ENCODE measurements around the gene ORM1.

DNA sequence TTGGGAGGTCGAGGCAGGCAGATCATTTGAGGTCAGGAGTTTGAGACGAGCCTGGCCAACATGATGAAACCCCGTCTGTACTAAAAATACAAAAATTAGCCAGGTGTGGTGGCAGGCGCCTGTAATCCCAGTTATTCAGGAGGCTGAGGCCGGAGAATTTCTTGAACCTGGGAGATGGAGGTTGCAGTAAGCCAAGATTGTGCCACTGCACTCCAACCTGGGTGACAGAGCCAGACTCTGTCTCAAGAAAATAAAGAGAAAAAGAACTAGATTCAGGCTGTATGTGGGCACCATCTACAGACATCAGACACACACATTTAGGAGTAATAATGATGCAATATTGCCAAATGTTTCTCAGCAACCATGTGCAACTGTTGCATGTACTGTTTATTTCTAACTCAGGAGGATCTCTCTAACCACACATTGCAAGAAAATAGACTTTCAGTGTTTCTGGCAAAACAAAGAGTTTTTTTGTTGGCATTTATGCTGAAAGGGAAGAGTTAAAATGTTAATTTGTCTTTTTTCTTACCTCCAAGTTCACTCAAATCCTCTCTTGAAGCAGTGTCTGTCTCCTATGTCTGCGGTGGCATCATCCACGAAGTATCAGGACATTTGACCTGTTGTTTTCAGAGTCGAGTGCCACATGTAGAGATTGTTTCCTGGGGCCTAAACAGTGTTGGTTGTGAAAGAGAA lies 5.1 kb upstream of the ORM1 start:
- TF ChIP-seq EZH2phosphoT487 (IDR thresholded peaks at IDR 0.05; ENCODE audit: borderline replicate concordance), result no peak
- TF ChIP-seq, protein P1, sequence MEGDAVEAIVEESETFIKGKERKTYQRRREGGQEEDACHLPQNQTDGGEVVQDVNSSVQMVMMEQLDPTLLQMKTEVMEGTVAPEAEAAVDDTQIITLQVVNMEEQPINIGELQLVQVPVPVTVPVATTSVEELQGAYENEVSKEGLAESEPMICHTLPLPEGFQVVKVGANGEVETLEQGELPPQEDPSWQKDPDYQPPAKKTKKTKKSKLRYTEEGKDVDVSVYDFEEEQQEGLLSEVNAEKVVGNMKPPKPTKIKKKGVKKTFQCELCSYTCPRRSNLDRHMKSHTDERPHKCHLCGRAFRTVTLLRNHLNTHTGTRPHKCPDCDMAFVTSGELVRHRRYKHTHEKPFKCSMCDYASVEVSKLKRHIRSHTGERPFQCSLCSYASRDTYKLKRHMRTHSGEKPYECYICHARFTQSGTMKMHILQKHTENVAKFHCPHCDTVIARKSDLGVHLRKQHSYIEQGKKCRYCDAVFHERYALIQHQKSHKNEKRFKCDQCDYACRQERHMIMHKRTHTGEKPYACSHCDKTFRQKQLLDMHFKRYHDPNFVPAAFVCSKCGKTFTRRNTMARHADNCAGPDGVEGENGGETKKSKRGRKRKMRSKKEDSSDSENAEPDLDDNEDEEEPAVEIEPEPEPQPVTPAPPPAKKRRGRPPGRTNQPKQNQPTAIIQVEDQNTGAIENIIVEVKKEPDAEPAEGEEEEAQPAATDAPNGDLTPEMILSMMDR (conservative IDR thresholded peaks at IDR 0.05; ENCODE audit: low read length), result no peak
